KOPT-K1 (cell line): ENCODE measurements around the gene SEPTIN11.
A peak's percentile ranks its signal among the peaks of the same experiment; 100 is the strongest.

Experiments
- H3K27ac ChIP-seq: fragments of 200-600 bp; sonication (generic); 2 replicates; pipeline ENCODE4 v1.5.1; 2016; ENCODE audit warnings: antibody characterized with exemption, mild to moderate bottlenecking, low read depth, low read length; ENCODE audit not compliant: poor library complexity, severe bottlenecking
- H3K36me3 ChIP-seq: fragments of 200-600 bp; sonication (generic); 2 replicates; pipeline ENCODE4 v1.5.1; 2017; ENCODE audit warnings: antibody characterized with exemption, mild to moderate bottlenecking, low read length, moderate library complexity; ENCODE audit not compliant: insufficient read depth
- H3K9me3 ChIP-seq: fragments of 200-600 bp; sonication (generic); 2 replicates; pipeline ENCODE4 v1.5.1; 2017; ENCODE audit warnings: antibody characterized with exemption, low read length, mild to moderate bottlenecking; ENCODE audit not compliant: insufficient read depth, poor library complexity, severe bottlenecking

The SEPTIN11 gene

DNA sequence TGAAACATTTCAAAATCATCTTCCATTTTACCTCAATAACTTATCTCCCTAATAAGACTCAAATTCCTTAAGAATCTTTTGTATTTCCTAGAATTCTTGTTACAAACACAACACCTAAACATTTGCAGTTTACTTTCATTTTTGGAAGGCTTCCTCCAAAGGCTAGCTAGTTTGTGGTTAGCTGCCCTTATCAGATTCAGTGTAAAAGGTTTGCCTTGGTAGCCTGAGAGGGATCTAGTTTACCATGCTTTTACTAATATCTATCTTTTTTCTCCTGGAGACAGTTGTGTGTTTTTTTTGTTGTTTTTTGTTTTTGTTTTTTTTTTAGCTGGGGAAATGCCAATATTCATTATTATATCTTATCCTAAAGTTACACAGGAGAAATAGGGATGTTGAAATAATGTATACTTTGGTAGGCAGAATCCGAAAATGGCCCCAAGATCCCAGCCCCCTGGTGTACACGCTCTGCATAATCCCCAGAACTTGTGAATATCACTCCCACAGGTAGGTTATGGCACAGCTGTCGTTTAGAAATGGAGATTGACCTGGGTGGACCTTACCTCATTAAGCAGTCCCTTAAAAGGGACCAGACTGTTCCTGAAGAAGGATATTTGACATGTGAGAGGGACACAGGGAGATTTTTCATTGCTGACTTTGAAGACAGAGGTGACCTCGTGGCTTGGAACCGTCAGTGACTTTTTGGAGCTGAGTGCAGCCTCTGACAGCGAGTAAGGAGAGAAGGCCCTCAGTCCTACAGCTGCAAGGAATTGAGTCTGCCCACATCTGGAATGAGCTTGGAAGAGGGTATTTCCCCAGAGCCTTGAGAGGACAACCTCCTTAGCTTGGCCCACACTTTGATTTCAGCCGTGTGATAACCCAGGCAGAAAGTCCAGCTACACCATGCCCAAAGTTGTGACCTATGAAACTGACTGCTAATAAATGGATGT is 33.4 kb downstream of the SEPTIN11 start:
- H3K36me3 ChIP-seq: no peaks in the 10 kb centered on the region
- H3K9me3 ChIP-seq: no peaks in the 10 kb centered on the region
- H3K27ac ChIP-seq: no peak overlapping the region

DNA sequence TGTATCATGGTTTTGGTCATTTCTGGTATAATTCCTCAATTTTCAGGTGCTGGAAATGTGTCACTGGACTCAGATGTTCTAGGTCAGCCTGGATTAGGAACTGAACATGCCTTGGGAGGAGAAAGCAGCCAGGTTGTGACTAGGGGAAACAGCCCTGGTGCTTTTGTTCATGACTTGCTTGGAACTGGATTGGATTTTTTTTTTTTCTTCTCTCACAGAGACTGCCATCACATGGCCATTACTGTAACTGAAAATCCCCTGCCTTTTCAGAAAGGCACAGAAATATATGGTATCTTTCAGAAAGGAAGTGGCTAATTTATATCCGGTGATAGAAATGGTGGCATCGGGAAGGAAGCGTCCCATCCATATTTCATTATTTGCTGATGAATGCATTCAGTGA is 34.6 kb downstream of the SEPTIN11 start:
- no peaks in the 10 kb centered on the region for H3K36me3 ChIP-seq
- H3K9me3 ChIP-seq: no peaks in the 10 kb centered on the region
- H3K27ac ChIP-seq: no peak overlapping the region

DNA sequence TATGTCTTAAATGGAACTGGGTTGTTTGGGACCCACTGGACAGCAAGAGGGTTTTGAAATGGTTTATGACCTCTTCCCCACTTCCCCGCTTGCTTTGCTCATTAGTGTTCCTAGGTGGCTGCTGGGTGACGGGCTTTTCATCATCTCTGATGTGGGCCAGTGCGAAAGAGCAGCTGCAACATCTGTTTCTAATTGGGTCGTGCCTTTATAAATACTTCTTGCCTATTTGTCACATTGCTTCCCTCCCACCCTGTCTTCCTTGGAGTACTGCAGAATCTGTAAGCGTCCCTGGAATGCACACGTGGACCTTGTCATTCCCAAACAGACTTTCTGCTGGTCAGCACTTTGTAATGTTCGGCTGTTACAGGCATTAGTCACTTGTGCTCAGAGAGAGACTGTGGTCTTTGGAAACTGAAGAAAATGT is 35.2 kb downstream of the SEPTIN11 start:
- no peaks in the 10 kb centered on the region for H3K36me3 ChIP-seq
- H3K9me3 ChIP-seq: no peaks in the 10 kb centered on the region

DNA sequence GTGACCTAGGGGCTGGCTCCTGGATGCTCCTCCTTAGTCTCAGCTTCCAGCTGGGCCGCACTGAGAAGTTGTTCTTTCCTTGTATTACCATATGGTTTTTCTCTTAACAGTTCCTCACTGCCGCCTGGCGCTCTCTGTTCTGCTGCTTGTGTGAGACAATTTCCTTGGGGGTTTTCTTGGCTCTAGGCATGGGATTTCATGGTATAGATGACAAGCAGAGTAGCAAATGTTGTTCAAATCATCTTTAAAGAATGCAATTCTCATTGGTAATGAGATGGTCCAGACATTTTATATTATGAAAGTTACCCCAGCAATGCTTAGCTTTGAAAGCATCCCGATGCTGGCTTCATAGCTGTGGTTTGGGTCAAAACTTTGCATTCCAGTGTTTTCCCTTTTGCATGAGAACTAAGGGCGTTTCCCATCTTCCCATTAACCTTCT is 37.6 kb downstream of the SEPTIN11 start:
- Histone ChIP-seq H3K9me3 (peaks cover 6% of the 10 kb centered on the region), H3K27ac (no peak overlapping the region), H3K36me3 (no peaks in the 10 kb centered on the region)

More for the DNA sequence above, 35.2 kb downstream of the SEPTIN11 start:
- H3K27ac ChIP-seq: no peak overlapping the region

DNA sequence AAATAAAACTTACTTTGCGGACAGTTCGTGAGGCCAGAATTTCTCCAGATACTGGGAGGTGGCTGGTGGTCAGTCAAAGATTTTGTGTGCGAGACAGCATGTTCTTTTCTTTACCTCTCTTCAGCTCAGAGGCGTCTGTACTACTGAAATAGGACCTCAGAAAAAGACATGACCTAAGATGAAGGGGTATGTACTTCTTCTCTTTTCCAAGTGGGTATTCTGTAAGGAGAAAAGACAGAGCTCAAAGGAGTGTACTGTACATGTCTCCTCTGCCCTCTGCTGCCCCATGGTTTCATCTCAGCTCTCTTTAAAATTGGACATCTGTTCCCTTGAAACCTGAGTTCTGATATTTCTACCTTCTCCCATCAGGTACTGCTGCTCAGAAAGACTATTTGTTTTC is 38.1 kb downstream of the SEPTIN11 start:
- peaks cover 6% of the 10 kb centered on the region for H3K9me3 ChIP-seq
- H3K36me3 ChIP-seq: no peaks in the 10 kb centered on the region
- no peak overlapping the region for H3K27ac ChIP-seq

DNA sequence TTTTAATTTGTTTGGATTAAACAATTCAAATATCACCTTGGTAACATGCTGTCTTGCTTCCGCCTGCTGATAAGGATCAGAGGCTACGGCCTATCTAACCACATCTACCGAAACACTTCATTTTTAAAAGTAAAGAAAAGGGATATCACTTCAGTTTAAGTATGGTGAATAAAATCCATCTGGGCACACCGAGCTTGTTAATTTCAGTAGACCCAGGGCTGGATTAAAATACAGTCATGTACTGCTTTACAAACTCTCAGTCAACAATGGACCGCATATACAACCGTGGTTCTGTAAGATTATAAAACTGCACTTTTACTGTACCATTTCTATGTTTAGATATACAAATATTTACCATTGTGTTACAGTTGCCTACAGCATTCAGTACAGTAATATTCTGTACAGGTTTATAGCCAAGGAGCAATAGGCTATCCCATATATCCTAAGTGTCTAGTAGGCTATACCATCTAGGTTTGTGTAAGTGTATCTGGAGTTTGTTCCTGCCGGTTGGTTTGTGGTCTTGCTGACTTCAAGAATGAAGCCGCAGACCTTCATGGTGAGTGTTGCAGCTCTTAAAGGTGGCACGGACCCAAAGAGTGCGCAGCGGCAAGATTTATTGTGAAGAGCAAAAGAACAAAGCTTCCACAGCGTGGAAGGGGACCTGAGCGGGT is 40.0 kb downstream of the SEPTIN11 start:
- Histone ChIP-seq H3K27ac (no peak overlapping the region), H3K36me3 (no peaks in the 10 kb centered on the region)

DNA sequence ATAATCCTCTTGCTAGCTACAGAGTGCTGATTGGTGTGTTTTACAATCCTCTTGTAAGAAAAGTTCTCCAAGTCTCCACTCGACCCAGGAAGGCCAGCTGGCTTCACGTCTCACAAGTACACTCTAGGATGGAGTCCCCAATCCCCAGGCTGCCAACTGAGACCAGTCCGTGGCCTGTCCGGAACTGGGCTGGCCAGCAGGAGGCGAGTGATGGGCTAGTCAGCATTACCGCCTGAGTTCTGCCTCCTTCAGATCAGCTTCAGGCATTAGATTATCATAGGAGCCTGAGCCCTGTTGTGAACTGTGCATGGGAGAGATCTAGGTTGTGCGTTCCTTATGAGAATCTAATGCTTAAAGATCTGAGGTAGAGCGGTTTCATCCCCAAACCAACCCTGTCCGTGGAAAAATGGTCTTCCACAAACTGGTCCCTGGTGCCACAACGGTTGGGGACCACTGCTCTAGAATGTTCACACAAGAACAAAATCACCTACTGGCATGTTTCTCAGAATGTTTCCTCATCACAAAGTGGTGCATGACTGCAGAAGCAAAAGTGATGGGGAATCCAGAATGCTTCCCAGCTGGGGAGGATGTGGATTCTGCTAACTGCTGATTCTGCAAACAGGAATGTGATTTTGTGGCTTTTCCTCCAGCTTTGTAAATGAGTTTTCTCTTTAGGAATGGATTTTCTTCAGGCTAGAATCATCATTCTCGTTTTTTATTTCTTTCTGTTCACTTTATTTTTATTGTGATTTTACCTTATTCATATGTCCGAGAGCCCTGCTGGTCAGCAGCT is 40.9 kb downstream of the SEPTIN11 start:
- Histone ChIP-seq H3K9me3 (peaks cover 6% of the 10 kb centered on the region), H3K27ac (no peak overlapping the region), H3K36me3 (no peaks in the 10 kb centered on the region)

More for the DNA sequence above, 40.0 kb downstream of the SEPTIN11 start:
- peaks cover 6% of the 10 kb centered on the region for H3K9me3 ChIP-seq

DNA sequence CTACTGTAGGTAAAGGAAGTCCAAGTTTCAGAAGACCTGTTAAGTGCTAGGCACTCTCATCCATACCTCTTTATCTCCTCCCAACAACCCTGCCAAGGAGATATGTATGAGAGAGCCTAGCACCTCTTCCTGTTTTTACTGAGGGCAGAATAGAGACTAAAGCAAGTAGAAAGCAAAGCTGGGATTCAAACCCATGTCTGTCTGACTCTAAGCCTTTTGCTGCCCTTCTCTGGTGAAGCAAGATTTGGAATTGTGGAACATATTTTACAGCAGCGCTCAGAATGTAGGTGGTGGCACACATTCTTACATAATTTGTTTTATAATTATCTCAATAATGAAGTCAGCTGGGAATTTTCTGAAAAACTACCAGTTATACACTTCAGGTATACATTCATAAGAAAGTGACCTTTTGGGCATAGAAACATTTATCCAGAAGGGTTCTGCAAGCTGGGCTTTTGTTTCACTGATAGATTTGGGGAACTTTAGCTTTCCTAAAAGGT is 41.7 kb downstream of the SEPTIN11 start:
- H3K9me3 ChIP-seq: peaks cover 6% of the 10 kb centered on the region
- no peak overlapping the region for H3K27ac ChIP-seq
- H3K36me3 ChIP-seq: no peaks in the 10 kb centered on the region

DNA sequence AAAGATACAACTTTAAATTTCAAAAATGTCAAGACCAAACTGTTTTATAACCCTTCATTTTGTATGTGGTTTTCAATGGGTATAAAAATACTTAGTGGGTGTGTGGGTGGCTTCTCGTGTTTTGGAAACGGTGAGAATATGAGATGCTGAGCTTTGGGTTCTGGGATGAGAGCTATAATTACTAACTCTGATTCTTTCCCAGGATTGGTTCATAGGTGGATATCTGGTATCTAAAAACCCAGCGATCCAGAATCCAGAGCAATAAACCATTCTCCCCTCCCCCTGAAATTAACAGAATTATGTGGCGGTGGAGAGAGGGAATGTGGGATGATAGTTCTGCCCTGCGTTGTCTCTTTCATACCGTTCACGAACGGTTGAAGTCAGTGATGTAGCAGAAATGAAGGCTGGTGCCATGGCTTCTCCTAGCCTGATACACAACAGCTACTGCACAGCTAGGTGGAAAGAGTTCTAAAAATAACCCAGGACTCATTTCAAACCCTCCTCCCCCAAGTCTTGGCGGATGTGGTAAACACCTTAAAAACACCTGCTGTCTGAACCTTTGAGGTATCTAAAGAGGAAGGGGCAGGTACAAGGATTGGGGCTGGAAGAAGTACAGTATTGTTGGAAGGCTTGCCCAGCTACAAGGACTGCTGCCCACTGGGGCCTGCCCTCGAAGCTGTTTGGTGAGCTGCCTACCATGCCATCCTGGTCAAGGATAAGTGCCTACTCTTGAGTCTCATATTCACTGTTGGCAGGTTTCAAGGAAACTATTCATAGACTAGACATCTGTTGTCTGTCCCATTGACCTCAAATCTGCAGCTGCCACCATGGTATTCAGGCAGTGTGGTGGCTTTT is 44.5 kb downstream of the SEPTIN11 start:
- Histone ChIP-seq H3K9me3 (peaks cover 6% of the 10 kb centered on the region), H3K36me3 (no peaks in the 10 kb centered on the region), H3K27ac (peak overlapping the region; percentile 46)

DNA sequence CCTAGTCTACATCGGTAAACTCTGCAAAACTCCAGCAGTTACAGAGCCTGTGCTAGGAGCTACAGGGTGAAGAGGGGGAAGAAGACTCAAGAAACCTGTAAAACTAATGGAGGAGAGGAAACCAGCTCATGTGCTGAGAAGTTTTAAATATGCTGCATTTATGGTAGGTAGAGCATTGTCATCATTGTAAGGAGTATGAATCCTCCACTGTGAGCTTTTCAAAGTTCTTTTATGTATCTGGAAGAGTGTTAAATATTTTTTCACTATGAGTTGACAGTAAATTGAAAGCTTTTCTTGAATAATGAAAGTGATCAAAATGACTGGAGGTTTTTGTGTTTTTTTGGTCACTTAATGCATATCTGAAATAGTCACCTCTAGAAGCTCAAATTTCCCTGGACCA is 46.2 kb downstream of the SEPTIN11 start:
- Histone ChIP-seq H3K36me3 (no peaks in the 10 kb centered on the region), H3K27ac (no peak overlapping the region), H3K9me3 (no peaks in the 10 kb centered on the region)

DNA sequence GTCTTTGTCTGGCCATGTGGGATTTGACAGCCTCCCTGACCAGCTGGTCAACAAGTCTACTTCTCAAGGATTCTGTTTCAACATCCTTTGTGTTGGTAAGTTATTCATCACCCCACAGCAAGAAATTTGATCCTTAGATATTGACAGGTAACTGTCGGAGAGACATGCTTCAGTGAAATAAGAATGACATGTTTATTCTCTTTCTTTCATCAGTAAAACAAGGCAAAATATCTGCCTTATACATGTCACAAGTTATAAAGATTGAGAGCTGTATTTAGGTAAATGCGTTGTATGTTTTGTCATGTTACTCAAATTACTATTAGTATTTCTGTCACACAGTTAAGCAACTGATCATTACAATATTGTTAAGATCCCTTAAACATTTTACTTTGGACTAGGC is 46.9 kb downstream of the SEPTIN11 start:
- Histone ChIP-seq H3K27ac (no peak overlapping the region), H3K36me3 (no peaks in the 10 kb centered on the region), H3K9me3 (no peaks in the 10 kb centered on the region)

DNA sequence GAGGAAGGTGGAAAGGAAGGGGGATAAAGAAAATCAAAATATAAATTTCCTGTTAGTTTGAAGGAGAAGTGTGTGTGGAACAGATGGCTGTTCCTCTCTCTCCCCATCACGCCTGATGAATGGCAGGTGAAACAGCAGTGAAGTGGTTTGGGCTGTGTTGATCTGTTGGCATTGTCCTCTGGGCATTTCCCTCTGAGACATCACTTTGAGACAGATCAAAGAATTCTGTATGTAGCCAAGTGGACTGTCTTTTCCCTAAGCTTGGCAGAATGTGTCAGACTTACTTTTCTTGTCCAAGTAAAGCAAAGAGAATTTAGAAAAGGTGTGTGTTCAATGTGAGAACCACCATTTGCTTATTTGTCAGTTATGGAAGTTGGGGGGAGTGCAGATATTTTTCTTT is 47.5 kb downstream of the SEPTIN11 start:
- no peaks in the 10 kb centered on the region for H3K36me3 ChIP-seq
- no peaks in the 10 kb centered on the region for H3K9me3 ChIP-seq
- no peak overlapping the region for H3K27ac ChIP-seq

DNA sequence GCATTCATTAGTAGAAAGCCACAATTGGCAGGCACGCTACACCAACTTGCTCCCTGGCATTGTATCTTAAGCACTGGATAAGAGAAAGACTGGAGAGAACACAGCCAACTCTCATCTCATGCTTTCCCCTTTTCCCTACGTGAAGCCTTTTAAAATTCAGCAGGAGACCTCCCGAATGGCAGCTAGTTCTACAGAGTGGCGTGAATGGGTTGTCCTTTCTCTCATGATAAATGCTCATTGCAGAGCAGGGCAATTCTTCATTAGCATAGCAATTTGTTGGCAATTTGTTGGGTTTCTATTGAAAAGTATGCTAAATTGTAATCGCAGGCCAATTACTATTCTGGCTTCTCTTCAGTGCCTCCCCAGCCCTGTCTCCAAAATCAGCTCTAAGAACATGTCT is 48.0 kb downstream of the SEPTIN11 start:
- no peaks in the 10 kb centered on the region for H3K36me3 ChIP-seq
- H3K9me3 ChIP-seq: no peaks in the 10 kb centered on the region
- no peak overlapping the region for H3K27ac ChIP-seq

DNA sequence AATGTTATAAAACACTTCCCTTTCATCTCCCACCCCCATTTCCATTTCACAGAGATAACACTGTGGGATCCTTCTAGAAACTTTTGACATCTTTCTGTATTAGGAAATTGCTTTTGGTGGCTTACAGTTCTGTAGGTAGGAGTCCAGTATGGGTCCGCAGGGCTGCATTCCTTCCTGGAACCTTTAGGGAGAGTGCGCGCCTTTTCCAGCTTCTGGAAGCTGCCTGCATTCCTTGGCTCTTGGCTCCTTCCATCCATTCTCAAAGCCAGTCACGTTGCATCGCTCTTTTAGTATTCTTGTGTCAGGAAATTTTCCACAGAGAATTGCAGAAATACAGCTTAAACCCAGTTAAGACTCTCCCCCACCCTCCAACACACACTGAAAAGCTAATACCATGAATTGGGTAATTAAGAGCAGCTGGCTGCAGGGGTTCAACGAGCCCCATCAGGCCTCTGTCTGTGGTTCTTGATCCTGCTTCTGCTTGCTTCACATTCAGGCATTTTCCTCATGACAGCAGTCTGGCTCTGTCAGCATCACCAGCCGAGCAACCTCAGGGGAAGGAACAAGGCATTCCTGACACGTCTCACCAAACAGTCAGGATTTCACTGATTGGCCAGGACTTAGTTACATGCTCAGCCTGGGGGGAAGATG is 48.8 kb downstream of the SEPTIN11 start:
- no peak overlapping the region for H3K27ac ChIP-seq
- H3K36me3 ChIP-seq: no peaks in the 10 kb centered on the region
- H3K9me3 ChIP-seq: no peaks in the 10 kb centered on the region
